MCF 10A (cell line): ENCODE data around the gene C1orf21. TPM values are rescaled to one million over a fixed set of nuclear protein-coding genes. Genes with fewer than 3 reads are reported as not detected.

Source experiments
- BruUV-seq: library from RNA; stranded (reverse); fragments of 400-500 nt; replicated peaks from 2 replicates; lab custom pipeline; 2021; lab: Mats Ljungman, UMichigan
- CTCF ChIA-PET: fragments of 300-600 bp; sonication (Branson Sonifier 250); formaldehyde crosslinking; extraction: SDS; loops from one replicate; lab custom pipeline; 2021; ENCODE audit warnings: antibody characterized with exemption, inconsistent platforms; lab: Yijun Ruan, JAX
- POLR2A ChIA-PET: fragments of 300-600, 350-650 bp; sonication (Branson Sonifier 250); formaldehyde crosslinking; extraction: SDS; loops from one replicate; lab custom pipeline; 2020; ENCODE audit warnings: antibody characterized with exemption, inconsistent platforms; lab: Yijun Ruan, JAX
- DNase-seq: peaks from one replicate; pipeline ENCODE4 v3.0.0-alpha.2; 2018; ENCODE audit not compliant: unreplicated experiment
- H3K27ac Mint-ChIP-seq: one replicate; pipeline ENCODE4 v1.8.0; 2022; ENCODE audit warnings: mild to moderate bottlenecking, low read depth, mixed read lengths; ENCODE audit not compliant: unreplicated experiment
- H3K27me3 Mint-ChIP-seq: one replicate; pipeline ENCODE4 v1.8.0; 2022; ENCODE audit warnings: mixed read lengths; ENCODE audit not compliant: insufficient read depth, unreplicated experiment
- H3K36me3 Mint-ChIP-seq: one replicate; pipeline ENCODE4 v1.8.0; 2022; ENCODE audit warnings: mild to moderate bottlenecking, moderate library complexity, mixed read lengths; ENCODE audit not compliant: insufficient read depth, unreplicated experiment
- H3K4me1 Mint-ChIP-seq: one replicate; pipeline ENCODE4 v1.8.0; 2022; ENCODE audit warnings: mixed read lengths; ENCODE audit not compliant: insufficient read depth, unreplicated experiment
- H3K4me3 Mint-ChIP-seq: one replicate; pipeline ENCODE4 v1.8.0; 2022; ENCODE audit warnings: mild to moderate bottlenecking, moderate library complexity, mixed read lengths; ENCODE audit not compliant: unreplicated experiment
- H3K9me3 Mint-ChIP-seq: one replicate; pipeline ENCODE4 v1.8.0; 2022; ENCODE audit warnings: mixed read lengths; ENCODE audit not compliant: unreplicated experiment
- intact Hi-C: fragments of 100-400 bp; cut with micrococcal nuclease; formaldehyde crosslinking; loops from 2 replicates; pipeline ENCODE4 v1.14.1; 2022
- total RNA-seq: library from RNA; stranded (reverse); gene quantifications from 2 replicates; pipeline ENCODE4 v1.2.3, GENCODE V29; 2022
- TF ChIP-seq, protein P1 (sequence below): fragments of 200-600 bp; IDR thresholded peaks from one replicate; pipeline ENCODE4 v1.8.0; 2022; ENCODE audit warnings: antibody characterized with exemption, mild to moderate bottlenecking; ENCODE audit not compliant: unreplicated experiment

C1orf21 gene
- total RNA-seq, 1 experiment from 2014 or later, result 23.2 TPM

DNA sequence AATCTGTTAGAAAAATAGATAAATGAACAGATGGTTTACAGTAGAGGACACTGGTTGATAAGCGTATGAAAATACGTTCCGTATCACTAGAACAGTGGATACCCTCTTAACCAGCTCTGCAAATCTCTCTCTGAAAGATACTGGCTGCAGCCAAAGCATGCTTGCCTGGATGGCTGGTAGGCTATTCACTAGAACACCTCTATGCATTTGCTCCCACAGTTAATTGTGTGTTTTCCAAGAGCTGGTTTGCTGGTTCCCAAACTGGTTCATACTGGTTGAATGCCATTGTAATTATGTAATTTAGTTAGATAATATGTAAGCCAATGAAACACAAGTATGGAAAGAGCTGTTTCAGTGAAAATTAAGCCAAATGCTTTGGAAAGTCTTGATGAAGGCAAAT, 126.6 kb downstream of the C1orf21 start:
- ChIA-PET CTCF (interaction anchor here (0.9 to 1.7 kb wide), 3 partner anchors 16 to 120 kb away, joined by 3 to 4 read pairs (median 3); no protein-coding TSS in a partner anchor), POLR2A (interaction anchor here (0.9 to 2.1 kb wide), 11 partner anchors 10 to 144 kb away, joined by 3 to 7 read pairs (median 3); partner anchors contain the start of gene C1orf21)
- Mint-ChIP-seq H3K9me3 (no peaks in the 10 kb centered on the region), H3K27ac (no peak overlapping the region), H3K4me3 (no peak overlapping the region), H3K4me1 (no peaks in the 10 kb centered on the region), H3K27me3 (no peaks in the 10 kb centered on the region), H3K36me3 (peaks cover 7% of the 10 kb centered on the region)
- intact Hi-C loops, result no loop called here
- BruUV-seq, result no TSS peak
- TF ChIP-seq, protein P1, sequence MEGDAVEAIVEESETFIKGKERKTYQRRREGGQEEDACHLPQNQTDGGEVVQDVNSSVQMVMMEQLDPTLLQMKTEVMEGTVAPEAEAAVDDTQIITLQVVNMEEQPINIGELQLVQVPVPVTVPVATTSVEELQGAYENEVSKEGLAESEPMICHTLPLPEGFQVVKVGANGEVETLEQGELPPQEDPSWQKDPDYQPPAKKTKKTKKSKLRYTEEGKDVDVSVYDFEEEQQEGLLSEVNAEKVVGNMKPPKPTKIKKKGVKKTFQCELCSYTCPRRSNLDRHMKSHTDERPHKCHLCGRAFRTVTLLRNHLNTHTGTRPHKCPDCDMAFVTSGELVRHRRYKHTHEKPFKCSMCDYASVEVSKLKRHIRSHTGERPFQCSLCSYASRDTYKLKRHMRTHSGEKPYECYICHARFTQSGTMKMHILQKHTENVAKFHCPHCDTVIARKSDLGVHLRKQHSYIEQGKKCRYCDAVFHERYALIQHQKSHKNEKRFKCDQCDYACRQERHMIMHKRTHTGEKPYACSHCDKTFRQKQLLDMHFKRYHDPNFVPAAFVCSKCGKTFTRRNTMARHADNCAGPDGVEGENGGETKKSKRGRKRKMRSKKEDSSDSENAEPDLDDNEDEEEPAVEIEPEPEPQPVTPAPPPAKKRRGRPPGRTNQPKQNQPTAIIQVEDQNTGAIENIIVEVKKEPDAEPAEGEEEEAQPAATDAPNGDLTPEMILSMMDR, result no peak
- DNase-seq, result no peak

DNA sequence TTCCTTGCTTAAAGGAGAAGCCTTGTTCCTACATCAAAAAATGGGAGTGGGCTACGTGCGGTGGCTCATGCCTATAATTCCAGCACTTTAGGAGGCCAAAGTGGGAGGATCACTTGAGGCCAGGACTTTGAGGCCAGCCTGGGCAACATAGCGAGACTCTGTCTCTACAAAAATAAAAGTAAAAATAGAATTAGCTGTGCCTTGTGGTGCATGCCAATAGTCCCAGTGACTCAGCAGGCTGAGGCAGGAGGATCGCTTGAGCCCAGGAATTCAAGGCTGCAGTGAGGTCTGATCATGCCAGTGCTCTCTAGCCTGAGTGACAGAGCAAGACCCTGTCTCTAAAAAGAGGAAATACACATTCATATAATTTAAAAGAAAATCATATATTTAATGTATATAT, 127.1 kb downstream of the C1orf21 start:
- intact Hi-C loops, result no loop called here
- H3K9me3 Mint-ChIP-seq, result no peaks in the 10 kb centered on the region
- no TSS peak for BruUV-seq
- CTCF ChIA-PET, result interaction anchor here (0.6 to 0.9 kb wide), 2 partner anchors 16 to 45 kb away, joined by 3 to 4 read pairs; no protein-coding TSS in a partner anchor
- peak; percentile 59 for DNase-seq
- no peaks in the 10 kb centered on the region for H3K4me1 Mint-ChIP-seq
- H3K27me3 Mint-ChIP-seq, result no peaks in the 10 kb centered on the region
- H3K36me3 Mint-ChIP-seq, result peaks cover 7% of the 10 kb centered on the region
- H3K4me3 Mint-ChIP-seq, result no peak overlapping the region
- POLR2A ChIA-PET, result interaction anchor here (0.9 to 2.1 kb wide), 11 partner anchors 9 to 143 kb away, joined by 3 to 7 read pairs (median 3); partner anchors contain the start of gene C1orf21
- TF ChIP-seq, protein P1, result no peak
- no peak overlapping the region for H3K27ac Mint-ChIP-seq

DNA sequence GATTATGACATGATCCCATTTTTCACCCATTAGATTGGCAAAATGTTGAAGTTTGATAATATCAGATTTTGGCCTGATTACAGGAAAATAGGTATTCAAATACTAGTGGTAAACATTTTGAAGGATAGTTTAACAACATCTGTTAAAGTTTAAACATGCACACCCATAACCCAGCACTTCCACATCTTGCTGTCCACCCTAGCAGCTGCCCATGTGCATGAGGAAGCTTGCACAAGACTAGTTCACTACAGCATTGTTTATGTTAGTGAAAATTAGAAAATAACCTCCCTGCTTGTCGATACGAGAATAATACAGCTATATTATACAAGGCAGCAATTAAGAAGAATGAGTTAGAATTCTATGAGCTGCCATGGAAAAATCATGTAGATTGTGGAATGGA, 127.6 kb downstream of the C1orf21 start:
- DNase-seq, result no peak
- TF ChIP-seq, protein P1, result no peak
- POLR2A ChIA-PET, result interaction anchor here (0.9 to 1.5 kb wide), 5 partner anchors 18 to 143 kb away, joined by 3 to 5 read pairs (median 3); no protein-coding TSS in a partner anchor
- H3K9me3 Mint-ChIP-seq, result no peaks in the 10 kb centered on the region
- no TSS peak for BruUV-seq
- no peaks in the 10 kb centered on the region for H3K4me1 Mint-ChIP-seq
- intact Hi-C loops, result no loop called here
- peaks cover 7% of the 10 kb centered on the region for H3K36me3 Mint-ChIP-seq
- no peak overlapping the region for H3K4me3 Mint-ChIP-seq
- H3K27ac Mint-ChIP-seq, result no peak overlapping the region
- no peaks in the 10 kb centered on the region for H3K27me3 Mint-ChIP-seq
- CTCF ChIA-PET, result interaction anchor here (0.6 kb wide), 4 partner anchors 10 to 403 kb away, joined by 3 to 4 read pairs (median 3); no protein-coding TSS in a partner anchor

DNA sequence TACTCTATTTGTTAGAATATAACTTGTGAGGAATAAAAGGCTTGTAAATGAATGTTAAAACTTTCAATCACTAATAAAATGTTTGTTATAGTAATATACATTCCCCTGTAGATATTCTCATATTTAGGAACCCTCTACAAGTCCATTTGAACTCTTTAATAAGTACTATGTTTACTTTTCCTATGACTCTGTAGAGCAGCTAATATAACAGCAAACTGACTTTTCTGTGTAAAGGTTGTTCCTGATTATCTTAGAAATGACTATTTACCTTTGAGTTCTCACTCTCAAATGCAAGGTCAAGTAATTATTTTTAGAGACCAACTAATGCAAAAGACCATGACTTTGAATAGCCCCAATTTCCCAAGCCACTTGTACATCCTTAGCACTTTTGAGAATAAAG, 130.3 kb downstream of the C1orf21 start:
- H3K4me1 Mint-ChIP-seq, result no peaks in the 10 kb centered on the region
- POLR2A ChIA-PET, result interaction anchor here (0.6 to 2.0 kb wide), 4 partner anchors 28 to 165 kb away, joined by 3 to 6 read pairs (median 3); no protein-coding TSS in a partner anchor
- peaks cover 7% of the 10 kb centered on the region for H3K36me3 Mint-ChIP-seq
- no peak overlapping the region for H3K27ac Mint-ChIP-seq
- TF ChIP-seq, protein P1, result no peak
- DNase-seq, result no peak
- intact Hi-C loops, result no loop called here
- no TSS peak for BruUV-seq
- H3K9me3 Mint-ChIP-seq, result no peaks in the 10 kb centered on the region
- no peak overlapping the region for H3K4me3 Mint-ChIP-seq
- CTCF ChIA-PET, result interaction anchor here (0.5 to 0.6 kb wide), 2 partner anchors 56 to 165 kb away, joined by 3 to 4 read pairs; no protein-coding TSS in a partner anchor
- H3K27me3 Mint-ChIP-seq, result no peaks in the 10 kb centered on the region
